Right cardiac atrium (tissue), 5 donors: ENCODE measurements around the gene EIF1B. TPM values are rescaled to one million over a fixed set of nuclear protein-coding genes. Genes with fewer than 3 reads are reported as not detected.

Source experiments
- ATAC-seq, 2 donors: fragments of 200-7000 bp; cut with Tn5 transposase; one replicate each; pipeline versions ENCODE4 v1.8.0 to v1.9.1; 2020; ENCODE audit warnings: moderate library complexity in 2 of 2, mild to moderate bottlenecking in 1 of 2
- DNase-seq, 3 donors: peaks; one replicate each; pipeline ENCODE4 v3.0.0-alpha.2; 2020
- H3K27ac ChIP-seq: one replicate; pipeline ENCODE4 v1.5.1; 2013; ENCODE audit warnings: mild to moderate bottlenecking, low read length, control low read depth, moderate library complexity
- H3K27me3 ChIP-seq: one replicate; pipeline ENCODE4 v1.6.1; 2013; ENCODE audit not compliant: control insufficient read depth, insufficient read depth
- H3K4me1 ChIP-seq: one replicate; pipeline ENCODE4 v1.6.1; 2013; ENCODE audit warnings: low read length; ENCODE audit not compliant: control insufficient read depth, insufficient read depth
- H3K4me3 ChIP-seq: one replicate; pipeline ENCODE4 v1.5.1; 2013; ENCODE audit warnings: low read length, control low read depth
- H3K9me3 ChIP-seq: one replicate; pipeline ENCODE4 v1.6.1; 2013; ENCODE audit warnings: low read length; ENCODE audit not compliant: control insufficient read depth
- WGBS: extraction: QIAGEN DNeasy Blood & Tissue Kit; methylation state at CpG from one replicate; pipeline ENCODE4 v1.1.7; 2013; 5-methylcytosine and 5-hydroxymethylcytosine counted together
- intact Hi-C, 4 donors: fragments of 100-400 bp; cut with DNase I; formaldehyde crosslinking; loops; one replicate each; pipeline versions ENCODE4 v1.11.0 to v1.14.0; 2022 to 2023
- polyA plus RNA-seq: library from polyadenylated mRNA; stranded (reverse); fragments of 200-250 nt; gene quantifications from one replicate; pipeline ENCODE4 v1.2.3, GENCODE V29; 2013
- total RNA-seq, 4 donors: library from RNA; stranded (reverse); fragmentation: NEBNext Ultra II Directional; extraction: Animal tissue kit (Norgen Biotek cat#: 25700); gene quantifications; one replicate each; pipeline ENCODE4 v1.2.1, GENCODE V29; 2021
- donor health status: healthy with polysubstance abuse.
- donor health status: DM: no; HTN: yes; CAD: no.
- donor health status: DM: no; HTN: no; CAD: no.
- donor health status: DM: no; HTN: yes; CAD: no; lungs with severe emphysema.
- donor health status: DM: yes; HTN: yes; CAD: no.

EIF1B gene
- total and polyA plus RNA-seq, 5 donors: 186 to 367 (median 266) TPM

DNA sequence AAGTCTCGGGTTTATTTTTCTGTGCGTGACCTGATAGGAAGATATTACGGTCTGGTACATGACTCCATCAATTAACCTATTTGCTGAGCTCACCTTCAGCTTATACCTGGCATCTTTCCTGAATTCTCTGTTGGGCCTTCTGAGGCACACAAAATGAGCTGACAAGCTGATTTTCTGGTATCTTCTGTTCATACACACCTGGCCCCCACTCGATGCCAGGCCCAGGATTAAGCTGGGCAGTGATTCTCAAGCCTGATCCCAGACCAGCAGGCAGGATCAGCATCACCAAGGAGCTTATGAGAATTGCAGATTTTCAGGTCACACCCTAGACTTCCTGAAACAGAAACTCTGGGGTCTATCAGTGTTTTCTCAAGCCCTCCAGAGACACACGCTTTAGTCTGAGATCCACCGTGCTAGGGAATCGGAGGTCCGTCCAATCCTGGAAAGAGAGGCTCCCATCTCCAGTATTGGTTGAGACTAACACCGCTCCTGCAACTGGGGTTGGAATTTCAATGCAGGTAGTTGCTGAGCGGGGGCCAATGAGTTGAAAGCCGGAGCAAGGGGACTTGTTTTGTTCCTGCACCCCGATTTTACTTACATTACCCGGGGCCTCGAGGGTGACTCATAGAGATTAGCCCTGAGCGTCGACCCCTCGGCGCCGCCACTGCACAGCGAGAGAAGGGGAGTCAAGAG is 636 bp upstream of the EIF1B start:
- WGBS: 19% methylated on average over 20 of the region's 20 CpGs

DNA sequence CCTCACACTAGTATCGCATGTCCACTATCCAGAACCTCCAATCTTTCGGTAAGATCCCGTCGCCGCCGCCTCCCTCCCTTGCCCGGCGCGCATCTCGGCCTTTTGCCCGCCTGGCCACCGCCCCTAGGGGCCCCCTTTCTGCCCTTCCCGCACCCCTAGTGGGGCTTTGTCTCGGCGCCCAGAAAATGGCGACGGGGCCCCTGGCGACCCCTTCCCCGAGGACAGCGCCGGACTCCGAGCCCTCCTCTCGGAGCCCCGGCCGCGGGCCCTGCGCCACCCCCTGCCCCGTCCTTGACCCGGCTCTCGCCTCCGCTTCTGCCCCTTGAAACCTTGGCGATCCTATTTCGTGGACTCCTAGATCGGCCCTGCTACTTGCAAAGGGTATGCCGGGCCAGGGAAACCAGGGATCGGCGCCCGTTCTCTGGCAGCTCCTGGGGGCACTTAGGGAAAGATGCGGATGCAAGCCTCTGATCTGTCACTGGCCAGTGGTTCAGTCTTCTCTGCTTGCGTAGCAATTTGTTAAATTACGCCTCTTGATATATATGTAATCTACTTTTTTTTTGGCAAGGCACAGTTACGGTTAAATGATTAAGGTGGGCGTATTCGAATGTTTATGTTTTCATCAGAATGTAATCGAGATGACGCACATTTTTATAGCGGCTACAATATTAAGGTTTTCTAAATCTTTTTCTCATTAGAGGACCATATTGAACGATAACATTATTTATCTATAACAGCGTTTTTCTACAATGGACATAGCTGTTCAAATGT is 603 bp downstream of the EIF1B start:
- H3K27me3 ChIP-seq: no peaks in the 10 kb centered on the region
- ATAC-seq (peak; percentile 42 to 55), DNase-seq (peak in 2 of 3 donors; percentile 58 to 79)
- H3K27ac ChIP-seq: peak overlapping the region; percentile 97
- WGBS: under 1% methylated on average over 49 of the region's 49 CpGs
- intact Hi-C loops: loop anchor here in 1 of 4 donors (5.0 kb wide), 1 partner anchor 593 kb away; no protein-coding TSS in a partner anchor
- no peaks in the 10 kb centered on the region for H3K9me3 ChIP-seq
- peaks cover 10% of the 10 kb centered on the region for H3K4me1 ChIP-seq
- H3K4me3 ChIP-seq: peak overlapping the region; percentile 72

More for the DNA sequence above, 636 bp upstream of the EIF1B start:
- peak overlapping the region; percentile 98 for H3K4me3 ChIP-seq
- H3K4me1 ChIP-seq: peaks cover 6% of the 10 kb centered on the region
- intact Hi-C loops: no loop called here
- peak overlapping the region; percentile 100 for H3K27ac ChIP-seq
- ATAC-seq (peak in 1 of 2 donors; percentile 10), DNase-seq (peak in 1 of 3 donors; percentile 57)
- no peaks in the 10 kb centered on the region for H3K27me3 ChIP-seq
- H3K9me3 ChIP-seq: no peaks in the 10 kb centered on the region

DNA sequence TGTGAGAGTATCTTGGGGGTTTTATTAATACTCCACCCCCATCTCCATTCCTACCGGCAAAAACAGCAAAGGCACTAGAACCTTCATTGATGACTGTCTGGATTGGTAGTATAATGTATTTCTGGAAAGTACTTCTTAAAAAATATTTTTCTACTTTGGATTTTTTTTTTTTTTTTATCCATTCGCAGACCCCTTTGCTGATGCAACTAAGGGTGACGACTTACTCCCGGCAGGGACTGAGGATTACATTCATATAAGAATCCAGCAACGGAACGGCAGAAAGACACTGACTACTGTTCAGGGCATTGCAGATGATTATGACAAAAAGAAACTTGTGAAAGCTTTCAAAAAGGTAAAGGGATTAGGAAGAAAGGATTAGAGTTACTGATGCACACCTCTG is 1.2 kb downstream of the EIF1B start:
- Histone ChIP-seq H3K27ac (peak overlapping the region; percentile 69), H3K4me3 (peak overlapping the region; percentile 72), H3K9me3 (no peaks in the 10 kb centered on the region), H3K27me3 (no peaks in the 10 kb centered on the region), H3K4me1 (peaks cover 10% of the 10 kb centered on the region)
- ATAC-seq (no peak), DNase-seq (no peak)
- WGBS: 5% methylated on average over 6 of the region's 6 CpGs
- intact Hi-C loops: loop anchor here in 1 of 4 donors (5.0 kb wide), 1 partner anchor 593 kb away; no protein-coding TSS in a partner anchor

DNA sequence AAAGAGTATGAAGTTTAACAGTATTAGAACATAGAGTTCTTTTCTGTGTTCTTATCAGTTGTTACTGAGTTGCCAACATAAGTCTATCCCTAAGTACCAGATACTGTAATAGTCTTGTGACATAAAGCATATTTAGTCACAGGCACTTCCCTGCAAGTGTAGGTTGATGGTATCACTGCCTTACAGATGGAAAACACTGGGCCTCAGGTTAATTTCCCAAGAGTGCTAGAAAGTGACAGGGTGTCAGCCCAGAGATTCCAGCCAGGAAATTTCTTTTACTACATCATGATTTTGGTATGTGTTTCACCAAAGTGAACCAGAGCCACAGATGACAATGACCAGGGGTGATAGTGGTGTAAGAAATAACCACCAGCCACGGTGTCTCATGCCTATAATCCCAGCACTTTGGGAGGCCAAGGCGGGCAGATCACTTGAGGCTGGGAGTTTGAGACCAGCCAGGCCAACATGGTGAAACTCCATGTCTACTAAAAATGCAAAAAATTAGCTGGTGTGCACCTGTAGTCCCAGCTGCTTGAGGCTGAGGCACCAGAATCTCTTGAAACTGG is 3.2 kb downstream of the EIF1B start:
- Histone ChIP-seq H3K27ac (peak overlapping the region; percentile 87), H3K4me3 (peak overlapping the region; percentile 57), H3K4me1 (peaks cover 10% of the 10 kb centered on the region), H3K27me3 (no peaks in the 10 kb centered on the region), H3K9me3 (no peaks in the 10 kb centered on the region)
- DNase-seq: no peak
- WGBS: 51% methylated on average over 2 of the region's 2 CpGs
- ATAC-seq: peak; percentile 6 to 34
- intact Hi-C loops: loop anchor here in 1 of 4 donors (5.0 kb wide), 1 partner anchor 595 kb away; no protein-coding TSS in a partner anchor

DNA sequence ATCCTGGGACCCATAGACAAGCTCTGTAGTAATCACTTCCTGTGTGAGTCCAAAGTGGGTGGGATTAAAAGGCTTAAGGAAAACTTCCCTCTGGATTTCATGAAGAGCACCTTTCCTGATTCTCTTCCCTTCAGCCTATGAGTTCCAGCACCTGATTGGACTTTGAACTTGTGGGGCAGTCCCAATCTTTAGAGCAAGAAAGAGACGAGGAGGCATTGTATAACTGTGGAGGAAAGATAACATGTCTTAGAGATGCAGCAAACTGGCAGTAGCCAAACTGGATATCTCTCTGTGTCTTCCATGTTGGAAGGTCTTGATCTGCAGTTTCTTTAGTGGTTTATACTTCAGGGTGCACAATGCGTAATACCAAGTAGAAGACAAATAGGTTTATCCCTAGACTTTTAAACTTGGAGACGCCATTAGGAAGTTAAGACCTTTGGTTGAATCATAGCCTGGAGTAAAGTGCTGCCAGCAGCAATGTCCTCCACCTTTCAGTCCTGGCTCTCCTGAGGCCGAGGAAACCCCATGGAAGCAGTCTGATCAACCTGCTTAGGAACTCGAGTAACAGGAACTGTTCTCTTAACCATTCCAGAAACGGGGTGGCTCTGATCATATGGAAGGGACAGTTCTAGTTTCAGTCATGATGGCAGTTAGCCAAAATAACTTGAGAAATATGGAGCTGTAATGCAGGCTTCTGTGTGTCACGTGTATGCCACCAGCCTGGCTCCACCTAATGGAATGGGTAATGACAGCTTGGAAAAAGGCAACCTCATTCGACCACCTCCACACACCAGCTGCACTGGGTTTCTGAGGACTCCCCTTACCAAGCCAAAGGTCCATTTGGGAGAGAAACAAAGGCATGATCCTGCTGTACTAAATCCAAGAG is 4.7 kb downstream of the EIF1B start:
- intact Hi-C loops: loop anchor here in 2 of 4 donors (2.0 to 5.0 kb wide), 2 partner anchors 125 to 597 kb away; no protein-coding TSS in a partner anchor
- Histone ChIP-seq H3K9me3 (no peaks in the 10 kb centered on the region), H3K27ac (peak overlapping the region; percentile 43), H3K27me3 (no peaks in the 10 kb centered on the region), H3K4me1 (peaks cover 4% of the 10 kb centered on the region), H3K4me3 (no peak overlapping the region)
- ATAC-seq (no peak), DNase-seq (no peak)
- 57% methylated on average over 8 of the region's 8 CpGs for WGBS

DNA sequence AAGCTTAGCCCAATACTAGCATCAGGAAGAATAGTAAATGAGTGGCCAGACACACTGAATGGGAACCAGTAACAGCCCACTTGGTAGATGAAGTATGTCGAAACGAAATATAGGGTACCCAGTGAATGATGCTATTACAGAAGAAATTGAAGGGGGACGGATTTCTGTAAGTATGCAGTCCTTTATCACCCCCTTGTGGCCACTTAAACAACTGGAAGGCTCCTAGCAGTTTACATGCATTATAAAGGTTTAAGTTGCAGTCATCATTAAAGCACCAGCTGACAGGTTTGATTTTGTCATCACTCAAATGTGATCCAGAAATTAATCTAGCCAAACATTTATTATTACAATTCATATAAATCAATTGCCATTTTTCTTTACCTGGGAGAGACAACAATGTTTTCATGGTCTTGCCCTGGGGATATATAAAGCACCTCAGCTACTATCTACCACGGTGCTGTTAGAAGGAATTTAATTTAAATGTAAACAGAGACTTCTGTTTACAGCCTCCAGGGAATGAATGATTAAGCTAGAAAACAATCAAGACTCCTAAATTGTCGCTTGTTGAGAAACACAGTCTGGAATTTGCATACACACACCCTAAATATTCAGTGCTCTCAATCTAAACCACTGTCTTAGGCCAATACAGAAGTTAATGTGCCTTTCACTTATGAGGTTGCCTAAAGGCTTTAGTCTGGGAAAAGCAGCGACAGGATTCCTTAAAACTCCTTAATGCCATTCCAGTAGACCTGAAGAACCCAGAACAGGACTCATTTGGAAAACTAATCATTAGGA is 7.8 kb downstream of the EIF1B start:
- H3K4me3 ChIP-seq: no peak overlapping the region
- intact Hi-C loops: loop anchor here in 2 of 4 donors (5.0 kb wide), 1 partner anchor 125 kb away; no protein-coding TSS in a partner anchor
- H3K27me3 ChIP-seq: no peaks in the 10 kb centered on the region
- no peaks in the 10 kb centered on the region for H3K9me3 ChIP-seq
- ATAC-seq (peak in 1 of 2 donors; percentile 22), DNase-seq (no peak)
- 24% methylated on average over 6 of the region's 6 CpGs for WGBS
- no peak overlapping the region for H3K27ac ChIP-seq
- H3K4me1 ChIP-seq: peaks cover 4% of the 10 kb centered on the region

DNA sequence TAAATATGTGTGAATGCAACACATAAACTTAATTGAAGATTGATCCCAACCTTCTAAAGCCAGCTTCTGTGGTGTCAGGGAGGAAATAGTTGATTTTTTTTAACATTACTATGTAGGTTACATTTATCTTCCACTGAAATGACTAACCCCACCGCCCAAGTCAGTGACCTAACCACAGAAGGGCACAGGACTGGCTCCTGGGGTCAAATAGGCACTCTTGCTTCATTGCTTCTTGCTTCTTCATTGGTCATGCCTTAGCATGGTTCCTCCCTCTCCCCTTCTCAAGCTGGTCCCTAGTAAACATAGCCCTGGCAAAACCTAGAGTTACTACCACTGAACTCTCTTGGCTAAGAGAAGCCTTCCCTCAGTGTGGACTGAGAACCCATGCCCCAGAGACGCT is 12.3 kb downstream of the EIF1B start:
- no peaks in the 10 kb centered on the region for H3K4me1 ChIP-seq
- H3K27ac ChIP-seq: no peak overlapping the region
- ATAC-seq (no peak), DNase-seq (no peak)
- intact Hi-C loops: loop anchor here (10.0 kb wide), 2 partner anchors 133 to 1563 kb away; partner anchors contain the start of gene RPL14 (in 1 of the 4)
- H3K27me3 ChIP-seq: no peaks in the 10 kb centered on the region
- WGBS: 88% methylated on average over 2 of the region's 2 CpGs
- H3K9me3 ChIP-seq: no peaks in the 10 kb centered on the region
- H3K4me3 ChIP-seq: no peak overlapping the region

DNA sequence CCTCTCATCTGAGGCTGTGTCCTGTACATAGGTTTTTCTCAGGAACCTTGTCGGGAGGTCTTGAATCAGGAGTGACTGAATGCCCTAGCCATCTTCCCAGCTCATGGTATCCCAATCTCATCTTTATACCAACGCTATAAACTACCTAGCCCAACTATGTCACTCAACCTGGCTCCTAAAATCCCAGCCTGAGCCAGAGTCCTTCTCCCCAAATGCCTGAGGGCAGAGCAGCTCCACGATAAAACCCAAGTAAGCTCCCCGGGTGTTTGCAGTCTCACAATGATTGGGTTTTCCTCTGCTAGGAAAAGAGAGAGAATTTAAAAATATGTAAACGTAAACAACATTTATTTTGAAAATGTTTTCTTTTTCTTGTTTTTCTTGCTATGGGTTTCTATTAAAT is 14.4 kb downstream of the EIF1B start:
- Histone ChIP-seq H3K9me3 (no peaks in the 10 kb centered on the region), H3K4me1 (no peaks in the 10 kb centered on the region), H3K27me3 (no peaks in the 10 kb centered on the region), H3K4me3 (no peak overlapping the region), H3K27ac (no peak overlapping the region)
- DNase-seq (no peak), ATAC-seq (no peak)
- WGBS: 84% methylated on average over 5 of the region's 5 CpGs
- intact Hi-C loops: loop anchor here (10.0 kb wide), 2 partner anchors 131 to 1561 kb away; partner anchors contain the start of gene RPL14 (in 1 of the 4)

DNA sequence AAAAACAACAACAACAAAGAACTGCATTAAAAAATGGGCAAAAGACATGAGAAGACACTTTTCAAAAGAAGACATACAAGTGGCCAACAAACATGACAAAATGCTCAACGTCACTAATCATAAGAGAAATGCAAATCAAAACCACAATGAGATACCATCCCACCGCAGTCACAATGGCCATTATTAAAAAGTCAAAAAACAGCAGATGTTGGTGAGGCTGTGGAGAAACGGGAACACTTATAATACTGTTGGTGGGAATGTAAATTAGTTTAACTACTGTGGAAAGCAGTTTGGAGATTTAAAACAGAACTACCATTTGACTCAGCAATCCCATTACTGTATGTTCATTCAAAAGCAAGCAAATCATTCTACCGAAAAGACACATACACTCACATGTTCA is 15.1 kb downstream of the EIF1B start:
- WGBS: 80% methylated on average over 4 of the region's 4 CpGs
- H3K4me1 ChIP-seq: no peaks in the 10 kb centered on the region

More for the DNA sequence above, 15.1 kb downstream of the EIF1B start:
- intact Hi-C loops: loop anchor here (10.0 kb wide), 2 partner anchors 130 to 1560 kb away; partner anchors contain the start of gene RPL14 (in 1 of the 4)
- Histone ChIP-seq H3K27ac (no peak overlapping the region), H3K27me3 (no peaks in the 10 kb centered on the region), H3K9me3 (no peaks in the 10 kb centered on the region), H3K4me3 (no peak overlapping the region)
- DNase-seq (no peak), ATAC-seq (no peak)
